Cortex of kidney (tissue), 1 donor: ENCODE data around the gene TMEM135.
"Not testable (repeated sequence)": the region's sequence is repeated elsewhere in the genome, so short reads cannot be mapped to it uniquely, and the experiment has no call there.

Experiments used
- DNase-seq: peaks from one replicate; lab custom pipeline; 2025; lab: John Stamatoyannopoulos, UW

Gene TMEM135

GRCh38 chr11:87020764-87021365 is 16.9 kb upstream of the TMEM135 start:
- no peak for DNase-seq

DNA sequence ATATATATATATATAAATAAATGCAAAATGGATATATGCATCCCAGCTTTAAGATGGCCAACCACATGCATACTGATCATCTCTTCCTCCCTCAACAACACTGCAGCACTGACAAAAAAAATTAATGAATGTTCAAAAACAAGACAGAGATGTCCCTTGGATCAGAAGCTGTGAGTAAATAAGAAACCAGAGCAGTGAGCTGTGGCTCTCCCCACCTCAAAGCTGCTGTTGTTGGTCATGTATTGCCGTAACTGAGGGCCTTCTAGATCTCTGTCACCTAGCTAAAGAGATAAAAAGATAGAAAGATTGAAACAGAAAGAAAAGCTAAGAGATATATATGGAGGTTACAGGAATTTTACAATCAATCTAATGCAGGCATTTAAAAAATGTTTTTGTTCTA is 15.5 kb upstream of the TMEM135 start:
- no peak for DNase-seq

- DNase-seq: no peak
These were observed 15.0 kb upstream of the TMEM135 start for GRCh38 chr11:87022738-87023137.

DNA sequence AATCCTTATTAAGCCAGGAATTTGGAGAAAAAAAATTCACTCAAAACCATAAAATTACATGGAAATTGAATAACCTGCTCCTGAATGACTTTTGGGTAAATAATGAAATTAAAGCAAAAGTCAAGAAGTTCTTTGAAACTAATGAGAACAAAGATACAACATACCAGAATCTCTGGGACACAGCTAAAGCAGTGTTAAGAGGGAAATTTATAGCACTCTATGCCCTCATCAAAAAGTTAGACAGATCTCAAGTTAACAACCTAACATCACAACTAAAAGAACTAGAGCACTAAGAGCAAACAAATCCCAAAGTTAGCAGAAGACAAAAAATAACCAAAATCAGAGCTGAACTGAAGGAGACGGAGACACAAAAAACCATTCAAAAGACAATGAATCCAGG is 11.3 kb upstream of the TMEM135 start:
- DNase-seq: not testable (repeated sequence)

GRCh38 chr11:87030458-87031054 is 7.2 kb upstream of the TMEM135 start:
- DNase-seq: no peak

DNA sequence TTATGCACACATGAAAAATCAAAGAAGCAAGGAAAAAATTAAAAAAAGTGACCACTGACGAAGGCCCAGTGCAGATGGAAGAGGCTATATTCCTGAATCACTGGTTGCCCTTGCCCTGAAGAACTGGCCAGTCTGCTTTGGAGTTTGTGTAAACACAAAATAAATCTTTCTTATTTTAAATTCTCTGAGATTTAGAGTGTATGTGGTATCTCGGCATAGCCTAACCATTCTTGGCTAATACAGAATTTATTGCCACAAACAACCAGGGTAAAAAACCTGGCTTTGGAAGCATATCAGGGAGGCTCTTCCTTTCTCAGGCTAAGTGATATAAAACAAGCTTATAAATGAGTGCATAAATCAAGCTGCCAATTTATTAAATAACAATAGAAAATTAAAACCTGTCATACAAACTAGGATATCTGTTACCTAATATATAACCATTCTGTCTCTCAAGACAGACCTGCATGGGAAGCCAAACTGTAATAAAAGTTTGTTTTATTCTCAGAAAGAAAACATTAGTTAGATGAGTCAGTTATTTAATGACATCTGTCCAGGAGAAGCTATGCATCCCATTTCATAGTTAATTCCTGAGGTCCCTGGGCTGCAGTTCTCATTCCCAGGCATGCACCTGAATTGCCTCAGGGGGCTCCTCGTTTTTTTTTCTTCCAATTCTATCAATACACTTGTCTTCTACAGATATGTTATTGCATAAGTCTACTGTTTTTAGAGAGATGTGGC is 6.1 kb upstream of the TMEM135 start:
- DNase-seq: no peak

GRCh38 chr11:87033561-87033960 is 4.2 kb upstream of the TMEM135 start:
- no peak for DNase-seq

DNA sequence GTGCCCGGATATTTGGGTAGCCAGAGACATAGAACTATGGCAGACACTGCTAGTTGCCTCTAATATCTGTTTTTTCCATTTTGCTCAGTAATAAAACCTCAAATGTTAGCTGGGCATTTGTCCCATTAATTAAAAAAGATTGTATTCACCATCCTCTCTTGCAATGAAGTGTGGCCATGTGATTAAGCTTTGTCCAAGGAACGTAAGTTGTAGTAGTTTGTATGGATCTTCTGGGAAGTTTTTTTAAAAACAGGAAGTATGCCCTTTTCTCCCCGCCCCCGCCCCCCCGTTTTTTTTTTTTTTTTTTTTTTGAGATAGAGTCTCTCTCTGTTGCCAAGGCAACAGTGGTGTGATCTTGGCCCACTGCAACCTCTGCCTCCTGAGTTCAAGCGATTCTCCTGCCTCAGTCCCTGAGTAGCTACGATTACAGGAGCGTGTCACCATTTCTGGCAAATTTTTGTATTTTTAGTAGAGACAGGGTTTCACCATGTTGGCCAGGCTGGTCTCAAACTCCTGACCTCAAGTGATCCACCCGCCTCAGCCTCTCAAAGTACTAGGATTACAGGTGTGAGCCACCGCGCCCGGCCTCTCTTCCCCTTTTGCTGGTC is 1.7 kb upstream of the TMEM135 start:
- no peak for DNase-seq

DNA sequence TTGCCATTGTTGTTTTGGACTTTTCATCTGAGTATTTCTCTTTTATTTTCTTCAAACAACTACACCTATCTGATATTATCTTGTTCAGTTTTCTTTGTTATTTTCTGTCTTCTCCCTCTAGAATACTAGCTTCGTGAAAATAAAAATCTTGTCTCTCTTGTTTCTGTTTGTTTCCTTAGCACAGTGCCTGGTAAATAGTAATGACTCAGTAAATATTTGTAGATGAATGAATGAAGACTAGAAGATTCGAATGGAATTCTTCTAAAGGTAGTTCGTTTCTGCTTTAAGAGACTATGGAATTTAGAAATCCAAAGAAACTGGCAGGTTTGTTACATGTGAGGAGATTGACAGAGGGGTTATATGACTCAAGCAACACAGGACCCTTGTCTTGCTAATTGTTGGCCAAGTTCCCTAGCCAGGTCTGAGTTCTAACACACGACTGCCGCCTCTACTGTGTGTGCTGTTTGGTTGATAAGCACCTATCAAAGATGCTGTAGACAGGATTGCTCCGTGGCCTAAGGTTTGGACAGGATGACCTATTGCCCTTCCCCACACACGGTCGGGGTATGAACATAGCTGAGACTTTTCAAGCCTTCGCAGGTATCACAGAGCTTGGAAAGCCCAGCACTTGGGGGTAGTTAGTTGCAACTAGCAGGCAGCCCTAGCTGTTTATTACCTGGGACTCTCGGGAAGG is 831 bp upstream of the TMEM135 start:
- DNase-seq: no peak

GRCh38 chr11:87038235-87038977 is 672 bp downstream of the TMEM135 start:
- no peak for DNase-seq

- no peak for DNase-seq
These were observed 1.6 kb downstream of the TMEM135 start for GRCh38 chr11:87039371-87039770.

GRCh38 chr11:87043894-87044293 is 6.2 kb downstream of the TMEM135 start:
- no peak for DNase-seq

- DNase-seq: no peak
These were observed 9.1 kb downstream of the TMEM135 start for GRCh38 chr11:87046824-87047223.

DNA sequence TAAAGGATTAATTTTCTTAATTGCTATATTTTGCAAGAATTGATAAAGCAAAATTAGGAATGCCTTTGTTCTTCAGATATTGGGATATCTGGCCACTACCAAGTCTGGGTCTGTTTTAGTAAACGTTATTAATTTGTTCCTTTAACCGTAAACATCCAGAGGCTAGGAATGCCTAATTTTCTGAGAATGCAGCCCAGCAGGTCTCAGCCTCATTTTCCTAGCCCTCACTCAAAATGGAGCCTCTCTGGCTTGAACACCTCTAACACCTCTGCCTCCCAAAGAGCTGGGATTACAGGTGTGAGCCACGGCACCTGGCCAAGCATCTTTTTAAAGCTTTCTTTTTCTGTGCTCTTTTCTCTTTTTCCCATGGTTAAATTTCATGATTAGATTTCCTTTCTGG is 18.4 kb downstream of the TMEM135 start:
- DNase-seq: no peak

- no peak for DNase-seq
These were observed 20.0 kb downstream of the TMEM135 start for GRCh38 chr11:87057749-87058148.

- DNase-seq: no peak
These were observed 22.1 kb downstream of the TMEM135 start for GRCh38 chr11:87059596-87060390.

- no peak for DNase-seq
These were observed 24.0 kb downstream of the TMEM135 start for GRCh38 chr11:87061766-87062165.

DNA sequence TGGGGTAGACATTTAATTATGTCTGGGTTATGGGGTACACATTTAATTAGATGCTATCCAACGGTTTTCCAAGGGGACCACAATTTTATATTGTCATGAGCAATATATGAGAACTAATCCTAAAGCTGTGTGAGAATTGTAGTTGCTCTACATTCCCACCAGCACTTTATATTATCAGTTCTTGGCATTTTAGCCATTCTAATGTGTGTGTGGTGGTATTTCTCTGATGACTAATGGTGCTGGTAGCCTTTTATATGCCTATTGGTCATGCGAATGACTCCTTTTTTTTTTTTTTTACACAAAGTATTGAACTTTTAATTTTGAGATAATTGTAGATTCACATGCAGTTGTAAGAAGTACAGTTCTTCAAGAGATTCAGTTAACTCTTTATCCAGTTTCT is 26.2 kb downstream of the TMEM135 start:
- no peak for DNase-seq

DNA sequence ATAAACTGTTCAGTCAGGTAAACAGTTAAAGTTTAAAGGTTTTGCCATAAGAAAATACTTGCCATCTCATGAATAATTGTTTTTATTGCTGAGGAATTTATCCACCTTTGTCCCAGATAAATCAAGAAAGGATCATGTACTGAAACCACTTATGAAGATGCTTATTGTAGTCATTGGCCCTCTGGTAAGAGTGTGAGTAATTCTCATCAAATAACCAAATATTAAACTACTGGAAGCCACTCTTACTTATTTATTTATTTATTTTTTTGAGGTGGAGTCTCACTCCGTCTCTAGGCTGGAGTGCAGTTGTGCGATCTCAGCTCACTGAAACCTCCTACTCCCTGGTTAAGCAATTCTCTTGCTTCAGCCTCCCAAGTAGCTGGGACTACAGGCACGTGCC is 35.1 kb downstream of the TMEM135 start:
- DNase-seq: no peak

DNA sequence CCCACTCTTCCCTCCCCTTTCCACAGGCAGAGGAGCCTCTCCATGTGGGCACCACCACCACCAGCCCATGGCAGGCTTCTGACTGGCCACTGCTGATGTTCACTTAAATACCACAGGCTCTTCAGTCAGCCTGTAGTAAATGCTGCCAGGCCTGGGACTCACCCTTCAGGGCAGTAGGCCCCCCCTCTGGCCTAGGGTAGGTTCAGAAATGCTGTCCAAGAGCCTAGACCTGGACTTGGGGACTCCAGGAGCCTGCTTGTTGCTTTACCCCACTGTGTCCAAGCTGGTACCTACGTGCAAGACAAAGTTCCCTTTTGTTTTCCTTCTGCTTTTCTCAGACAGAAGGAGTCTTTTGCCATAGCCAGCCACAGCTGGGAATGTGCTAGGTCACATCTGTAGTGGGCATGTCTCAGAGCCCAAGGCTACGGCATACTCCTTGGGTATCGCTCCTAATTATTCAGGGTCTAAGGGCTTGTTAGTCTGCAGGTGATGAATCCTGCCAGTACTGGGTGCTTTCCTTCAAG is 38.6 kb downstream of the TMEM135 start:
- DNase-seq: no peak
